HepG2 (cell line): ENCODE measurements around the gene SCN7A. TPM values are rescaled to one million over a fixed set of nuclear protein-coding genes. Genes with fewer than 3 reads are reported as not detected.

Experiments
- AGO2 ChIP-seq: fragments of 200-400 bp; formaldehyde crosslinking; optimal IDR thresholded peaks from 2 replicates; pipeline ENCODE3; 2017; ENCODE audit warnings: mild to moderate bottlenecking, low read depth, low read length, moderate library complexity
- MAFG ChIP-seq: sonication (generic); formaldehyde crosslinking; IDR thresholded peaks from 2 replicates; pipeline ENCODE4 v1.5.1; 2020; ENCODE audit warnings: mild to moderate bottlenecking, missing genetic modification reagents
- MTA1 ChIP-seq: sonication (generic); formaldehyde crosslinking; IDR thresholded peaks from 2 replicates; pipeline ENCODE4 v1.4.0; 2020; ENCODE audit warnings: missing genetic modification reagents, mild to moderate bottlenecking, borderline replicate concordance
- NCOA2 ChIP-seq: sonication (generic); formaldehyde crosslinking; IDR thresholded peaks from 2 replicates; pipeline ENCODE4 v1.8.0; 2022; ENCODE audit warnings: inconsistent platforms
- NONO ChIP-seq, 2 experiments: fragments of 450-650 bp in 1 of 2; sonication (generic) in 1 of 2; formaldehyde crosslinking in 1 of 2; IDR thresholded peaks in 1 of 2; conservative IDR thresholded peaks in 1 of 2; 2 replicates each; pipeline versions ENCODE4 v1.6.1 to v1.8.0; 2017 to 2022; ENCODE audit warnings: mild to moderate bottlenecking in 1 of 2, missing genetic modification reagents in 1 of 2, moderate library complexity in 1 of 2
- PAF1 ChIP-seq: IDR thresholded peaks from 2 replicates; pipeline ENCODE4 v1.6.1; 2016; ENCODE audit warnings: missing genetic modification reagents, missing compliant biosample characterization
- RARG ChIP-seq: sonication (generic); formaldehyde crosslinking; IDR thresholded peaks from 2 replicates; pipeline ENCODE4 v1.4.0; 2020; ENCODE audit warnings: low read depth, mild to moderate bottlenecking, missing genetic modification reagents
- SP140L ChIP-seq: sonication (generic); formaldehyde crosslinking; IDR thresholded peaks from 2 replicates; pipeline ENCODE4 v1.4.0; 2020; ENCODE audit warnings: missing genetic modification reagents, borderline replicate concordance
- SRSF4 ChIP-seq: fragments of 200-400 bp; formaldehyde crosslinking; IDR thresholded peaks from one replicate; pipeline ENCODE4 v1.6.1; 2018; ENCODE audit warnings: mild to moderate bottlenecking, low read depth, low read length, moderate library complexity; ENCODE audit not compliant: poor library complexity, severe bottlenecking
- TCF7 ChIP-seq: sonication (generic); IDR thresholded peaks from 2 replicates; pipeline ENCODE4 v1.6.1; 2016; ENCODE audit warnings: antibody characterized with exemption, low read depth
- TCF7L2 ChIP-seq: IDR thresholded peaks from 2 replicates; pipeline ENCODE4 v1.6.1; 2011; ENCODE audit warnings: mild to moderate bottlenecking, low read depth, low read length, moderate library complexity
- ZNF17 ChIP-seq: sonication (generic); formaldehyde crosslinking; IDR thresholded peaks from 2 replicates; pipeline ENCODE4 v1.5.0; 2020; ENCODE audit warnings: mild to moderate bottlenecking, missing genetic modification reagents
- ZNF766 ChIP-seq: sonication (generic); formaldehyde crosslinking; IDR thresholded peaks from 2 replicates; pipeline ENCODE4 v1.5.0; 2020; ENCODE audit warnings: missing genetic modification reagents, borderline replicate concordance
- polyA plus RNA-seq, 8 experiments: library from polyadenylated mRNA; depleted of rRNA in 3 of 8; stranded (reverse) in 7 of 8; unstranded in 1 of 8; fragments of >200 nt; fragmentation: Illumina TruSeq in 4 of 8; extraction: Trizol in 4 of 8; gene quantifications; 2 replicates each; pipeline versions ENCODE4 v1.2.1 to v1.2.3, GENCODE V29; 2011 to 2016; ENCODE audit warnings: low read depth in 4 of 8, missing spikeins in 1 of 8, mixed read lengths in 1 of 8; ENCODE audit not compliant: insufficient read depth in 1 of 8
- total RNA-seq, 5 experiments: library from RNA; depleted of rRNA; stranded (reverse); fragments of >200 nt; fragmentation: Illumina TruSeq; extraction: Trizol; gene quantifications; 2 replicates each; pipeline ENCODE4 v1.2.3, GENCODE V29; 2016; ENCODE audit warnings: low read depth in 1 of 5
- TF ChIP-seq, protein P1 (sequence below): sonication (generic); formaldehyde crosslinking; IDR thresholded peaks from 2 replicates; pipeline ENCODE4 v1.4.0; 2020; ENCODE audit warnings: missing genetic modification reagents
- TF ChIP-seq, protein P2 (sequence below): sonication (generic); formaldehyde crosslinking; IDR thresholded peaks from 2 replicates; pipeline ENCODE4 v1.4.0; 2020; ENCODE audit warnings: mild to moderate bottlenecking, missing genetic modification reagents
- TF ChIP-seq, protein P3 (sequence below): sonication (generic); formaldehyde crosslinking; IDR thresholded peaks from 2 replicates; pipeline ENCODE4 v1.8.0; 2022; ENCODE audit warnings: low read depth, missing genetic modification reagents
- TF ChIP-seq, protein P4 (sequence below): sonication (generic); formaldehyde crosslinking; IDR thresholded peaks from 2 replicates; pipeline ENCODE4 v1.4.0; 2020; ENCODE audit warnings: mild to moderate bottlenecking, missing genetic modification reagents
- TF ChIP-seq, protein P5 (sequence below): sonication (generic); formaldehyde crosslinking; conservative IDR thresholded peaks from 2 replicates; pipeline ENCODE4 v1.8.0; 2022; ENCODE audit warnings: low read depth, missing genetic modification reagents

The SCN7A gene
- total and polyA plus RNA-seq, 2 of the 13 experiments (the other 11 are each of a cell fraction or from before 2014, with no cell fraction given) = 0.01 TPM; not detected in 1

DNA sequence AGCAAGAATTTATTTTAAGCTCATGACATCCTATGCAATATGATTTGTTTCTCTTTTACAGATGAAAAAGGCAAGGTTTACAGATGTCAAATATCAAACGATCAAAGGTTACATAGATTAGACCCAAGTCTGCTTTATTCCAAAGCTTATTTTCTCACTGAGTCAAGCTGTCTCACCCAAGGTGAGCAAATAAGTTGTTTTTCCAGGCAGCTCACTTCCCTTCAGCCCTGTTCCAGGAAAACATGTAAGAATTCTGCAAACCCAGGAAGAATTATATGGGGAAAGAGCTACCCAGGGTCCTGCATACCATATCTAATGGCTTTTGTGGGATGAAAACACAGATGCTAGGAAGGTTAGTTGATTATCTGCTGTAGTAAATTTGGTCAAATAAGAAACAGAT, 60.6 kb downstream of the SCN7A start (continued):
- TF ChIP-seq, protein P1, sequence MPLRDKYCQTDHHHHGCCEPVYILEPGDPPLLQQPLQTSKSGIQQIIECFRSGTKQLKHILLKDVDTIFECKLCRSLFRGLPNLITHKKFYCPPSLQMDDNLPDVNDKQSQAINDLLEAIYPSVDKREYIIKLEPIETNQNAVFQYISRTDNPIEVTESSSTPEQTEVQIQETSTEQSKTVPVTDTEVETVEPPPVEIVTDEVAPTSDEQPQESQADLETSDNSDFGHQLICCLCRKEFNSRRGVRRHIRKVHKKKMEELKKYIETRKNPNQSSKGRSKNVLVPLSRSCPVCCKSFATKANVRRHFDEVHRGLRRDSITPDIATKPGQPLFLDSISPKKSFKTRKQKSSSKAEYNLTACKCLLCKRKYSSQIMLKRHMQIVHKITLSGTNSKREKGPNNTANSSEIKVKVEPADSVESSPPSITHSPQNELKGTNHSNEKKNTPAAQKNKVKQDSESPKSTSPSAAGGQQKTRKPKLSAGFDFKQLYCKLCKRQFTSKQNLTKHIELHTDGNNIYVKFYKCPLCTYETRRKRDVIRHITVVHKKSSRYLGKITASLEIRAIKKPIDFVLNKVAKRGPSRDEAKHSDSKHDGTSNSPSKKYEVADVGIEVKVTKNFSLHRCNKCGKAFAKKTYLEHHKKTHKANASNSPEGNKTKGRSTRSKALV = no peak
- TF ChIP-seq, protein P2, sequence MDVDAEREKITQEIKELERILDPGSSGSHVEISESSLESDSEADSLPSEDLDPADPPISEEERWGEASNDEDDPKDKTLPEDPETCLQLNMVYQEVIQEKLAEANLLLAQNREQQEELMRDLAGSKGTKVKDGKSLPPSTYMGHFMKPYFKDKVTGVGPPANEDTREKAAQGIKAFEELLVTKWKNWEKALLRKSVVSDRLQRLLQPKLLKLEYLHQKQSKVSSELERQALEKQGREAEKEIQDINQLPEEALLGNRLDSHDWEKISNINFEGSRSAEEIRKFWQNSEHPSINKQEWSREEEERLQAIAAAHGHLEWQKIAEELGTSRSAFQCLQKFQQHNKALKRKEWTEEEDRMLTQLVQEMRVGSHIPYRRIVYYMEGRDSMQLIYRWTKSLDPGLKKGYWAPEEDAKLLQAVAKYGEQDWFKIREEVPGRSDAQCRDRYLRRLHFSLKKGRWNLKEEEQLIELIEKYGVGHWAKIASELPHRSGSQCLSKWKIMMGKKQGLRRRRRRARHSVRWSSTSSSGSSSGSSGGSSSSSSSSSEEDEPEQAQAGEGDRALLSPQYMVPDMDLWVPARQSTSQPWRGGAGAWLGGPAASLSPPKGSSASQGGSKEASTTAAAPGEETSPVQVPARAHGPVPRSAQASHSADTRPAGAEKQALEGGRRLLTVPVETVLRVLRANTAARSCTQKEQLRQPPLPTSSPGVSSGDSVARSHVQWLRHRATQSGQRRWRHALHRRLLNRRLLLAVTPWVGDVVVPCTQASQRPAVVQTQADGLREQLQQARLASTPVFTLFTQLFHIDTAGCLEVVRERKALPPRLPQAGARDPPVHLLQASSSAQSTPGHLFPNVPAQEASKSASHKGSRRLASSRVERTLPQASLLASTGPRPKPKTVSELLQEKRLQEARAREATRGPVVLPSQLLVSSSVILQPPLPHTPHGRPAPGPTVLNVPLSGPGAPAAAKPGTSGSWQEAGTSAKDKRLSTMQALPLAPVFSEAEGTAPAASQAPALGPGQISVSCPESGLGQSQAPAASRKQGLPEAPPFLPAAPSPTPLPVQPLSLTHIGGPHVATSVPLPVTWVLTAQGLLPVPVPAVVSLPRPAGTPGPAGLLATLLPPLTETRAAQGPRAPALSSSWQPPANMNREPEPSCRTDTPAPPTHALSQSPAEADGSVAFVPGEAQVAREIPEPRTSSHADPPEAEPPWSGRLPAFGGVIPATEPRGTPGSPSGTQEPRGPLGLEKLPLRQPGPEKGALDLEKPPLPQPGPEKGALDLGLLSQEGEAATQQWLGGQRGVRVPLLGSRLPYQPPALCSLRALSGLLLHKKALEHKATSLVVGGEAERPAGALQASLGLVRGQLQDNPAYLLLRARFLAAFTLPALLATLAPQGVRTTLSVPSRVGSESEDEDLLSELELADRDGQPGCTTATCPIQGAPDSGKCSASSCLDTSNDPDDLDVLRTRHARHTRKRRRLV (CRISPR knock-in tag) = no peak
- TF ChIP-seq, protein P3, sequence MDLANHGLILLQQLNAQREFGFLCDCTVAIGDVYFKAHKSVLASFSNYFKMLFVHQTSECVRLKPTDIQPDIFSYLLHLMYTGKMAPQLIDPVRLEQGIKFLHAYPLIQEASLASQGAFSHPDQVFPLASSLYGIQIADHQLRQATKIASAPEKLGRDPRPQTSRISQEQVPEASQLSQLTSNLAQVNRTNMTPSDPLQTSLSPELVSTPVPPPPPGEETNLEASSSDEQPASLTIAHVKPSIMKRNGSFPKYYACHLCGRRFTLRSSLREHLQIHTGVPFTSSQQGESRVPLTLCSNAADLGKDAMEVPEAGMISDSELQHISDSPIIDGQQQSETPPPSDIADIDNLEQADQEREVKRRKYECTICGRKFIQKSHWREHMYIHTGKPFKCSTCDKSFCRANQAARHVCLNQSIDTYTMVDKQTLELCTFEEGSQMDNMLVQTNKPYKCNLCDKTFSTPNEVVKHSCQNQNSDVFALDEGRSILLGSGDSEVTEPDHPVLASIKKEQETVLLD (CRISPR knock-in tag) = no peak
- no peak for TF ChIP-seq AGO2
- TF ChIP-seq, protein P4, sequence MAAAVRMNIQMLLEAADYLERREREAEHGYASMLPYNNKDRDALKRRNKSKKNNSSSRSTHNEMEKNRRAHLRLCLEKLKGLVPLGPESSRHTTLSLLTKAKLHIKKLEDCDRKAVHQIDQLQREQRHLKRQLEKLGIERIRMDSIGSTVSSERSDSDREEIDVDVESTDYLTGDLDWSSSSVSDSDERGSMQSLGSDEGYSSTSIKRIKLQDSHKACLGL = no peak
- TF ChIP-seq SRSF4 = no peak
- TF ChIP-seq MAFG (CRISPR knock-in tag) = no peak
- no peak for TF ChIP-seq ZNF17 (CRISPR knock-in tag)
- TF ChIP-seq MTA1 (CRISPR knock-in tag) = no peak
- no peak for TF ChIP-seq TCF7L2
- TF ChIP-seq, protein P5, sequence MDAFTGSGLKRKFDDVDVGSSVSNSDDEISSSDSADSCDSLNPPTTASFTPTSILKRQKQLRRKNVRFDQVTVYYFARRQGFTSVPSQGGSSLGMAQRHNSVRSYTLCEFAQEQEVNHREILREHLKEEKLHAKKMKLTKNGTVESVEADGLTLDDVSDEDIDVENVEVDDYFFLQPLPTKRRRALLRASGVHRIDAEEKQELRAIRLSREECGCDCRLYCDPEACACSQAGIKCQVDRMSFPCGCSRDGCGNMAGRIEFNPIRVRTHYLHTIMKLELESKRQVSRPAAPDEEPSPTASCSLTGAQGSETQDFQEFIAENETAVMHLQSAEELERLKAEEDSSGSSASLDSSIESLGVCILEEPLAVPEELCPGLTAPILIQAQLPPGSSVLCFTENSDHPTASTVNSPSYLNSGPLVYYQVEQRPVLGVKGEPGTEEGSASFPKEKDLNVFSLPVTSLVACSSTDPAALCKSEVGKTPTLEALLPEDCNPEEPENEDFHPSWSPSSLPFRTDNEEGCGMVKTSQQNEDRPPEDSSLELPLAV = no peak
- peak; percentile 87 for TF ChIP-seq NCOA2 (CRISPR knock-in tag)
- TF ChIP-seq RARG (CRISPR knock-in tag) = no peak
- TF ChIP-seq SP140L (CRISPR knock-in tag) = no peak
- no peak for TF ChIP-seq PAF1 (CRISPR knock-in tag)
- no peak for TF ChIP-seq NONO (IDR thresholded peaks at IDR 0.05)
- TF ChIP-seq NONO (CRISPR knock-in tag; conservative IDR thresholded peaks at IDR 0.05) = no peak
- TF ChIP-seq ZNF766 (CRISPR knock-in tag) = no peak
- peak; percentile 41; the same call in 1 of the 2 replicates for TF ChIP-seq TCF7
